Measurements from ENCODE around the gene CPA3. TPM values are rescaled to one million over a fixed set of nuclear protein-coding genes. Genes with fewer than 3 reads are reported as not detected.

Gene CPA3
- total and polyA plus RNA-seq, 2 of the 13 experiments (the other 11 are each of a cell fraction or from before 2014, with no cell fraction given) = not detected

- Histone ChIP-seq H4K20me1 (ENCODE audit: insufficient read depth, low read length) (no peaks in the 10 kb centered on the region), H3K27me3 (ENCODE audit: control insufficient read depth in 1 of 2, insufficient read depth in 2 of 2, low read length in 2 of 2) (no peaks in the 10 kb centered on the region), H3K9ac (ENCODE audit: insufficient read depth, low read depth, low read length) (no peak overlapping the region), H3K4me2 (ENCODE audit: low read depth, low read length) (no peak overlapping the region), H3K36me3 (replicated peaks in 1 of 2; ENCODE audit: control insufficient read depth in 1 of 2, insufficient read depth in 2 of 2, low read length in 2 of 2) (no peaks in the 10 kb centered on the region), H3K9me3 (ENCODE audit: low read length) (no peaks in the 10 kb centered on the region), H3K79me2 (ENCODE audit: insufficient read depth, low read length) (no peaks in the 10 kb centered on the region), H2AFZ (ENCODE audit: low read length) (no peak overlapping the region), H3K4me1 (ENCODE audit: insufficient read depth, low read length) (peaks cover 8% of the 10 kb centered on the region), H3K4me3 (replicated peaks in 1 of 3; ENCODE audit: insufficient read depth in 1 of 3, low read depth in 2 of 3, low read length in 3 of 3) (no peak overlapping the region), H3K27ac (ENCODE audit: extremely low read length, insufficient read depth, low read length) (no peak overlapping the region)
- TF ChIP-seq EED (CRISPR knock-in tag; IDR thresholded peaks at IDR 0.05) = no peak
- no peak for TF ChIP-seq ZFP36L2 (CRISPR knock-in tag; IDR thresholded peaks at IDR 0.05)
- TF ChIP-seq IRF9 (CRISPR knock-in tag; IDR thresholded peaks at IDR 0.05; ENCODE audit: borderline replicate concordance) = no peak
- no peak for TF ChIP-seq AGO1 (IDR thresholded peaks at IDR 0.05; ENCODE audit: low read depth, low read length, poor library complexity, severe bottlenecking)
- POLR2A ChIA-PET = no interaction called here
- FAIRE-seq (no peak), ATAC-seq (no peak), DNase-seq (ENCODE audit: low spot score) (no peak)
- in situ Hi-C loops (cut with HindIII; ENCODE audit: extremely low pct_ligation_motif_present, low pct_unique_long_range_greater_than_20kb) (no loop called here), intact Hi-C loops (cut with micrococcal nuclease; ENCODE audit: unreplicated experiment) (no loop called here)
- CTCF ChIA-PET (ENCODE audit: low intra/inter-chr PET ratio, low total read pairs) = no interaction called here
- WGBS (ENCODE audit: low lambda C conversion rate) = 26% methylated on average over 2 of the region's 2 CpGs
- BruUV-seq (replicated peaks) = no TSS peak
Measured at GRCh38 chr3:148816427-148816826, 48.7 kb upstream of the CPA3 start.

GRCh38 chr3:148816981-148817525, 48.0 kb upstream of the CPA3 start:
- no peaks in the 10 kb centered on the region for H3K36me3 ChIP-seq (replicated peaks in 1 of 2; ENCODE audit: control insufficient read depth in 1 of 2, insufficient read depth in 2 of 2, low read length in 2 of 2)
- ATAC-seq (no peak), DNase-seq (ENCODE audit: low spot score) (no peak), FAIRE-seq (no peak)
- BruUV-seq (replicated peaks) = no TSS peak
- POLR2A ChIA-PET = no interaction called here
- 2% methylated on average over 3 of the region's 3 CpGs for WGBS (ENCODE audit: low lambda C conversion rate)
- H3K9me3 ChIP-seq (ENCODE audit: low read length) = no peaks in the 10 kb centered on the region
- in situ Hi-C loops (cut with HindIII; ENCODE audit: extremely low pct_ligation_motif_present, low pct_unique_long_range_greater_than_20kb) (no loop called here), intact Hi-C loops (cut with micrococcal nuclease; ENCODE audit: unreplicated experiment) (no loop called here)
- TF ChIP-seq MAFK (conservative IDR thresholded peaks at IDR 0.05 in 1 of 2, IDR thresholded peaks at IDR 0.05 in 1 of 2; ENCODE audit: low read length in 2 of 2) (peak in 1 of 2 experiments; percentile 22; a peak in 2 of 4 replicates), HDAC1 (CRISPR knock-in tag; IDR thresholded peaks at IDR 0.05) (no peak)
- no peaks in the 10 kb centered on the region for H3K27me3 ChIP-seq (ENCODE audit: control insufficient read depth in 1 of 2, insufficient read depth in 2 of 2, low read length in 2 of 2)
- H2AFZ ChIP-seq (ENCODE audit: low read length) = no peak overlapping the region
- H3K4me2 ChIP-seq (ENCODE audit: low read depth, low read length) = no peak overlapping the region
- no peak overlapping the region for H3K27ac ChIP-seq (ENCODE audit: extremely low read length, insufficient read depth, low read length)
- CTCF ChIA-PET (ENCODE audit: low intra/inter-chr PET ratio, low total read pairs) = no interaction called here
- peaks cover 8% of the 10 kb centered on the region for H3K4me1 ChIP-seq (ENCODE audit: insufficient read depth, low read length)
- H3K4me3 ChIP-seq (replicated peaks in 1 of 3; ENCODE audit: insufficient read depth in 1 of 3, low read depth in 2 of 3, low read length in 3 of 3) = no peak overlapping the region
- H4K20me1 ChIP-seq (ENCODE audit: insufficient read depth, low read length) = no peaks in the 10 kb centered on the region
- no peak overlapping the region for H3K9ac ChIP-seq (ENCODE audit: insufficient read depth, low read depth, low read length)
- no peaks in the 10 kb centered on the region for H3K79me2 ChIP-seq (ENCODE audit: insufficient read depth, low read length)

All from HepG2 (cell line).